HepG2 (cell line): ENCODE data around the gene XPNPEP3. TPM values are rescaled to one million over a fixed set of nuclear protein-coding genes. Genes with fewer than 3 reads are reported as not detected.
A peak's percentile ranks its signal among the peaks of the same experiment; 100 is the strongest.

Experiments
- ATF1 ChIP-seq: IDR thresholded peaks from 2 replicates; pipeline ENCODE4 v1.6.1; 2016; ENCODE audit warnings: mild to moderate bottlenecking, control low read depth
- CCAR2 ChIP-seq: fragments of 200-400 bp; formaldehyde crosslinking; optimal IDR thresholded peaks from 2 replicates; pipeline ENCODE3; 2018; ENCODE audit warnings: low read depth, mild to moderate bottlenecking, low read length, moderate library complexity
- HCFC1 ChIP-seq: fragments of 150-350 bp; IDR thresholded peaks from 2 replicates; pipeline ENCODE4 v1.6.1; 2014; ENCODE audit warnings: low read depth, low read length
- HDAC6 ChIP-seq: fragments of 200-600 bp; sonication (generic); IDR thresholded peaks from 2 replicates; pipeline ENCODE4 v1.7.0; 2017; ENCODE audit warnings: mild to moderate bottlenecking, antibody characterized with exemption, low read length, low read depth
- IRX3 ChIP-seq: sonication (generic); formaldehyde crosslinking; IDR thresholded peaks from 2 replicates; pipeline ENCODE4 v1.8.1; 2023; ENCODE audit warnings: mild to moderate bottlenecking, low read depth, missing genetic modification reagents, borderline replicate concordance
- NR2C2 ChIP-seq: sonication (generic); formaldehyde crosslinking; IDR thresholded peaks from 2 replicates; pipeline ENCODE4 v1.4.0; 2020; ENCODE audit warnings: missing genetic modification reagents, mild to moderate bottlenecking, moderate library complexity, borderline replicate concordance
- NR2F6 ChIP-seq, 2 experiments: IDR thresholded peaks; 2 replicates each; pipeline ENCODE4 v1.6.1; 2016; ENCODE audit warnings: antibody characterized with exemption in 1 of 2, mild to moderate bottlenecking in 1 of 2
- PHF5A ChIP-seq: IDR thresholded peaks from one replicate; pipeline ENCODE4 v1.6.1; 2018; ENCODE audit warnings: low read depth, missing genetic modification reagents; ENCODE audit not compliant: unreplicated experiment
- PPARG ChIP-seq: conservative IDR thresholded peaks from 2 replicates; pipeline ENCODE4 v1.6.1; 2016; ENCODE audit warnings: missing biosample characterization, missing genetic modification reagents
- PTBP1 ChIP-seq: fragments of 200-400 bp; formaldehyde crosslinking; IDR thresholded peaks from 2 replicates; pipeline ENCODE4 v1.6.1; 2018; ENCODE audit warnings: low read length, low read depth; ENCODE audit not compliant: poor library complexity, severe bottlenecking
- RFX5 ChIP-seq: IDR thresholded peaks from 2 replicates; pipeline ENCODE4 v1.6.1; 2011; ENCODE audit warnings: low read depth, low read length, improper control_type of control experiment
- SOX5 ChIP-seq: IDR thresholded peaks from 2 replicates; pipeline ENCODE4 v1.6.1; 2016; ENCODE audit warnings: borderline replicate concordance
- SRSF4 ChIP-seq: fragments of 200-400 bp; formaldehyde crosslinking; IDR thresholded peaks from one replicate; pipeline ENCODE4 v1.6.1; 2018; ENCODE audit warnings: mild to moderate bottlenecking, low read depth, low read length, moderate library complexity; ENCODE audit not compliant: poor library complexity, severe bottlenecking
- THAP9 ChIP-seq: sonication (generic); formaldehyde crosslinking; IDR thresholded peaks from 2 replicates; pipeline ENCODE4; 2020; ENCODE audit warnings: missing genetic modification reagents, mild to moderate bottlenecking, borderline replicate concordance
- TSC22D2 ChIP-seq: sonication (generic); formaldehyde crosslinking; IDR thresholded peaks from 2 replicates; pipeline ENCODE4 v1.5.1; 2020; ENCODE audit warnings: missing genetic modification reagents, mild to moderate bottlenecking, borderline replicate concordance
- ZBTB1 ChIP-seq: sonication (generic); formaldehyde crosslinking; IDR thresholded peaks from 2 replicates; pipeline ENCODE4 v1.4.0; 2020; ENCODE audit warnings: missing genetic modification reagents, borderline replicate concordance
- ZFAT ChIP-seq: sonication (generic); formaldehyde crosslinking; conservative IDR thresholded peaks from 2 replicates; pipeline ENCODE4 v1.8.1; 2023; ENCODE audit warnings: missing genetic modification reagents, inconsistent platforms
- ZFP37 ChIP-seq: sonication (generic); formaldehyde crosslinking; IDR thresholded peaks from 2 replicates; pipeline ENCODE4 v1.4.0; 2020; ENCODE audit warnings: missing genetic modification reagents, borderline replicate concordance
- ZMAT3 ChIP-seq: sonication (generic); formaldehyde crosslinking; conservative IDR thresholded peaks from 2 replicates; pipeline ENCODE4 v1.7.0; 2021; ENCODE audit warnings: missing genetic modification reagents
- ZNF224 ChIP-seq: sonication (generic); formaldehyde crosslinking; IDR thresholded peaks from 2 replicates; pipeline ENCODE4 v1.5.0; 2020; ENCODE audit warnings: mild to moderate bottlenecking, missing genetic modification reagents
- ZNF337 ChIP-seq: sonication (generic); formaldehyde crosslinking; IDR thresholded peaks from 2 replicates; pipeline ENCODE4 v1.5.1; 2020; ENCODE audit warnings: missing genetic modification reagents, low read depth, mild to moderate bottlenecking, borderline replicate concordance
- ZNF350 ChIP-seq: sonication (generic); formaldehyde crosslinking; IDR thresholded peaks from 2 replicates; pipeline ENCODE4 v1.4.0; 2020; ENCODE audit warnings: mild to moderate bottlenecking, low read depth, missing genetic modification reagents, borderline replicate concordance
- polyA plus RNA-seq, 8 experiments: library from polyadenylated mRNA; depleted of rRNA in 3 of 8; stranded (reverse) in 7 of 8; unstranded in 1 of 8; fragments of >200 nt; fragmentation: Illumina TruSeq in 4 of 8; extraction: Trizol in 4 of 8; gene quantifications; 2 replicates each; pipeline versions ENCODE4 v1.2.1 to v1.2.3, GENCODE V29; 2011 to 2016; ENCODE audit warnings: low read depth in 4 of 8, missing spikeins in 1 of 8, mixed read lengths in 1 of 8; ENCODE audit not compliant: insufficient read depth in 1 of 8
- total RNA-seq, 5 experiments: library from RNA; depleted of rRNA; stranded (reverse); fragments of >200 nt; fragmentation: Illumina TruSeq; extraction: Trizol; gene quantifications; 2 replicates each; pipeline ENCODE4 v1.2.3, GENCODE V29; 2016; ENCODE audit warnings: low read depth in 1 of 5
- TF ChIP-seq, protein P1 (sequence below): sonication (generic); formaldehyde crosslinking; IDR thresholded peaks from 2 replicates; pipeline ENCODE4 v1.4.0; 2020; ENCODE audit warnings: missing genetic modification reagents

Gene XPNPEP3
- total and polyA plus RNA-seq, 2 of the 13 experiments (the other 11 are each of a cell fraction or from before 2014, with no cell fraction given) = 10.3 to 14.0 TPM

- TF ChIP-seq THAP9 (CRISPR knock-in tag) (peak; percentile 90; the same call in 1 of the 2 replicates), ZNF337 (CRISPR knock-in tag) (peak; percentile 12; the same call in 1 of the 2 replicates), HCFC1 (peak; percentile 64), IRX3 (CRISPR knock-in tag) (peak; percentile 20; the same call in 1 of the 2 replicates), ZBTB1 (CRISPR knock-in tag) (no peak), PPARG (CRISPR knock-in tag) (peak; percentile 10; the same call in 1 of the 2 replicates), NR2C2 (CRISPR knock-in tag) (peak; percentile 82; the same call in 1 of the 2 replicates), ZNF350 (peak; percentile 63), HDAC6 (no peak), RFX5 (peak; percentile 69; the same call in 1 of the 2 replicates), CCAR2 (peak; percentile 22), ZFP37 (CRISPR knock-in tag) (peak; percentile 31; the same call in 1 of the 2 replicates), ATF1 (peak; percentile 97), ZMAT3 (CRISPR knock-in tag) (peak; percentile 95), ZNF224 (CRISPR knock-in tag) (no peak; the same call in 1 of the 2 replicates), SRSF4 (no peak), NR2F6 (IDR thresholded peaks at IDR 0.05) (no peak), NR2F6 (CRISPR knock-in tag; IDR thresholded peaks at IDR 0.05) (peak; percentile 12; the same call in 1 of the 2 replicates), SOX5 (0 out of 2 replicates have a peak, but pooled peaks have one; percentile 19), PTBP1 (peak; percentile 77), ZFAT (CRISPR knock-in tag) (0 out of 2 replicates have a peak, but pooled peaks have one; percentile 47), PHF5A (CRISPR knock-in tag) (no peak), TSC22D2 (CRISPR knock-in tag) (no peak)
- TF ChIP-seq, protein P1, sequence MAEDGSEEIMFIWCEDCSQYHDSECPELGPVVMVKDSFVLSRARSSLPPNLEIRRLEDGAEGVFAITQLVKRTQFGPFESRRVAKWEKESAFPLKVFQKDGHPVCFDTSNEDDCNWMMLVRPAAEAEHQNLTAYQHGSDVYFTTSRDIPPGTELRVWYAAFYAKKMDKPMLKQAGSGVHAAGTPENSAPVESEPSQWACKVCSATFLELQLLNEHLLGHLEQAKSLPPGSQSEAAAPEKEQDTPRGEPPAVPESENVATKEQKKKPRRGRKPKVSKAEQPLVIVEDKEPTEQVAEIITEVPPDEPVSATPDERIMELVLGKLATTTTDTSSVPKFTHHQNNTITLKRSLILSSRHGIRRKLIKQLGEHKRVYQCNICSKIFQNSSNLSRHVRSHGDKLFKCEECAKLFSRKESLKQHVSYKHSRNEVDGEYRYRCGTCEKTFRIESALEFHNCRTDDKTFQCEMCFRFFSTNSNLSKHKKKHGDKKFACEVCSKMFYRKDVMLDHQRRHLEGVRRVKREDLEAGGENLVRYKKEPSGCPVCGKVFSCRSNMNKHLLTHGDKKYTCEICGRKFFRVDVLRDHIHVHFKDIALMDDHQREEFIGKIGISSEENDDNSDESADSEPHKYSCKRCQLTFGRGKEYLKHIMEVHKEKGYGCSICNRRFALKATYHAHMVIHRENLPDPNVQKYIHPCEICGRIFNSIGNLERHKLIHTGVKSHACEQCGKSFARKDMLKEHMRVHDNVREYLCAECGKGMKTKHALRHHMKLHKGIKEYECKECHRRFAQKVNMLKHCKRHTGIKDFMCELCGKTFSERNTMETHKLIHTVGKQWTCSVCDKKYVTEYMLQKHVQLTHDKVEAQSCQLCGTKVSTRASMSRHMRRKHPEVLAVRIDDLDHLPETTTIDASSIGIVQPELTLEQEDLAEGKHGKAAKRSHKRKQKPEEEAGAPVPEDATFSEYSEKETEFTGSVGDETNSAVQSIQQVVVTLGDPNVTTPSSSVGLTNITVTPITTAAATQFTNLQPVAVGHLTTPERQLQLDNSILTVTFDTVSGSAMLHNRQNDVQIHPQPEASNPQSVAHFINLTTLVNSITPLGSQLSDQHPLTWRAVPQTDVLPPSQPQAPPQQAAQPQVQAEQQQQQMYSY (CRISPR knock-in tag) = no peak
These were observed at the start of gene XPNPEP3, which contains the start of gene ST13 (continued) for GRCh38 chr22:40856513-40857308.
